ENCODE data around the gene ABL1.

Gene ABL1

GRCh38 chr9:130886981-130887380, 51.9 kb downstream of the ABL1 start:
- in situ Hi-C loops (cut with MboI; ENCODE audit: low sequenced_read_pairs), result no loop called here

- in situ Hi-C loops (cut with MboI; ENCODE audit: low sequenced_read_pairs), result no loop called here
Measured at GRCh38 chr9:130887494-130888144, 52.6 kb downstream of the ABL1 start.

- in situ Hi-C loops (cut with MboI; ENCODE audit: low sequenced_read_pairs), result no loop called here
Measured at GRCh38 chr9:130888146-130888885, 53.3 kb downstream of the ABL1 start.

GRCh38 chr9:130890124-130890523, 55.1 kb downstream of the ABL1 start:
- in situ Hi-C loops (cut with MboI; ENCODE audit: low sequenced_read_pairs), result no loop called here

- in situ Hi-C loops (cut with MboI; ENCODE audit: low sequenced_read_pairs), result no loop called here
Measured at GRCh38 chr9:130890870-130891687, 56.0 kb downstream of the ABL1 start.

GRCh38 chr9:130891688-130892476, 56.8 kb downstream of the ABL1 start:
- in situ Hi-C loops (cut with MboI; ENCODE audit: low sequenced_read_pairs), result no loop called here

GRCh38 chr9:130892477-130893304, 57.6 kb downstream of the ABL1 start:
- in situ Hi-C loops (cut with MboI; ENCODE audit: low sequenced_read_pairs), result no loop called here

GRCh38 chr9:130893341-130894101, 58.5 kb downstream of the ABL1 start:
- in situ Hi-C loops (cut with MboI; ENCODE audit: low sequenced_read_pairs), result no loop called here

GRCh38 chr9:130894546-130894945, 59.5 kb downstream of the ABL1 start:
- in situ Hi-C loops (cut with MboI; ENCODE audit: low sequenced_read_pairs), result no loop called here

GRCh38 chr9:130895038-130895437, 60.0 kb downstream of the ABL1 start:
- in situ Hi-C loops (cut with MboI; ENCODE audit: low sequenced_read_pairs), result no loop called here

- in situ Hi-C loops (cut with MboI; ENCODE audit: low sequenced_read_pairs), result no loop called here
Measured at GRCh38 chr9:130895481-130896232, 60.6 kb downstream of the ABL1 start.

- in situ Hi-C loops (cut with MboI; ENCODE audit: low sequenced_read_pairs), result no loop called here
Measured at GRCh38 chr9:130896233-130897014, 61.4 kb downstream of the ABL1 start, which contains the start of gene QRFP. TSS of gene QRFP (minus strand) at chr9:130896812. CDS start at chr9:130893838, 2,974 bp downstream.

- in situ Hi-C loops (cut with MboI; ENCODE audit: low sequenced_read_pairs), result no loop called here
Measured at GRCh38 chr9:130897105-130897751, 62.2 kb downstream of the ABL1 start.

GRCh38 chr9:130897848-130898551, 62.9 kb downstream of the ABL1 start:
- in situ Hi-C loops (cut with MboI; ENCODE audit: low sequenced_read_pairs), result no loop called here

- in situ Hi-C loops (cut with MboI; ENCODE audit: low sequenced_read_pairs), result no loop called here
Measured at GRCh38 chr9:130898552-130898852, 63.4 kb downstream of the ABL1 start.

GRCh38 chr9:130899051-130899748, 64.1 kb downstream of the ABL1 start:
- in situ Hi-C loops (cut with MboI; ENCODE audit: low sequenced_read_pairs), result no loop called here
